GM12873 (cell line): Measurements from ENCODE around the gene FOXA3.
A peak's percentile ranks its signal among the peaks of the same experiment; 100 is the strongest.

ENCODE experiments used
- TF ChIP-seq, protein P1 (sequence below): IDR thresholded peaks from 2 replicates; pipeline ENCODE4 v1.5.1; 2012; ENCODE audit warnings: low read depth, mild to moderate bottlenecking, moderate library complexity, low read length, control low read depth; ENCODE audit not compliant: insufficient read depth; ENCODE audit errors: missing control alignments

FOXA3 gene

GRCh38 chr19:45901432-45901911, 37.3 kb downstream of the FOXA3 start:
- TF ChIP-seq, protein P1, sequence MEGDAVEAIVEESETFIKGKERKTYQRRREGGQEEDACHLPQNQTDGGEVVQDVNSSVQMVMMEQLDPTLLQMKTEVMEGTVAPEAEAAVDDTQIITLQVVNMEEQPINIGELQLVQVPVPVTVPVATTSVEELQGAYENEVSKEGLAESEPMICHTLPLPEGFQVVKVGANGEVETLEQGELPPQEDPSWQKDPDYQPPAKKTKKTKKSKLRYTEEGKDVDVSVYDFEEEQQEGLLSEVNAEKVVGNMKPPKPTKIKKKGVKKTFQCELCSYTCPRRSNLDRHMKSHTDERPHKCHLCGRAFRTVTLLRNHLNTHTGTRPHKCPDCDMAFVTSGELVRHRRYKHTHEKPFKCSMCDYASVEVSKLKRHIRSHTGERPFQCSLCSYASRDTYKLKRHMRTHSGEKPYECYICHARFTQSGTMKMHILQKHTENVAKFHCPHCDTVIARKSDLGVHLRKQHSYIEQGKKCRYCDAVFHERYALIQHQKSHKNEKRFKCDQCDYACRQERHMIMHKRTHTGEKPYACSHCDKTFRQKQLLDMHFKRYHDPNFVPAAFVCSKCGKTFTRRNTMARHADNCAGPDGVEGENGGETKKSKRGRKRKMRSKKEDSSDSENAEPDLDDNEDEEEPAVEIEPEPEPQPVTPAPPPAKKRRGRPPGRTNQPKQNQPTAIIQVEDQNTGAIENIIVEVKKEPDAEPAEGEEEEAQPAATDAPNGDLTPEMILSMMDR = no peak

GRCh38 chr19:45901912-45902650, 38.0 kb downstream of the FOXA3 start, which contains the start of gene MYPOP:
MYPOP (minus strand) TSS chr19:45902613; CDS start chr19:45901773, 840 bp downstream.
- TF ChIP-seq, protein P1 = no peak

GRCh38 chr19:45902651-45903625, 38.8 kb downstream of the FOXA3 start:
- TF ChIP-seq, protein P1 = peak; percentile 4

DNA sequence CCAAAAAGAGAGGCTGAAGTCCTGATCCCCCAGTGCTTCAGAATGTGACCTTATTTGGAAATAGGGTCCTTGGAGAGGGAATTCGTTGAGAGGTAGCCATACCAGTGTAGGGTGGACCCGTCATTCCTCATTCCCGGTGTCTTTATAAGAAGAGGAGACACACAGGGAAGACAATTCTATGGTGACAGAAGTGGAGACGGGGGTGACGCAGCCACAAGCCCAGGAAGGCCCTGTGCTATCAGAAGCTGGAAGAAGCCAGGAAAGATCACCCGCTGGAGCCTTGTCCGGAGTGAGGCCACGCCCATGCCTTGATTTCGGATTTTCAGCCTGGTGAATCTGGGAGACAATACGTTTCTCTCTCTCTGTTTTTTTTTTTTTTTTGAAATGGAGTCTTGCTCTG, 40.9 kb downstream of the FOXA3 start:
- TF ChIP-seq, protein P1 = no peak

DNA sequence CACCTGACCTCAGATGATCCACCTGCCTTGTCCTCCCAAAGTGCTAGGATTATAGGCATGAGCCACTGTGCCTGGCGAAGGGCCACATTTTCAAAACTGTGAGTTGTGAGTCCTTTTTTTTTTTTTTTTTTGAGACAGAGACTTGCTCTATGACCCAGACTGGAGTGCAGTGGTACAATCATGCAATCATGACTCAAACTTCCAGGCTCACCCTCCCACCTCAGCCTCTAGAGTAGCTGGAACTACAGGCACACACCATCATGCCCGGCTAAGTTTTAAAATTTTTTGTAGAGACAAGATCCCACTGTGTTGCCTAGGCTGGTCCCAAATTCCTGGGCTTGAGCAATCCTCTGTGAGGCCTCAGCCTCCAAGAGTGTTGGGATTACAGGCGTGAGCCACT, 42.1 kb downstream of the FOXA3 start:
- TF ChIP-seq, protein P1 = no peak

DNA sequence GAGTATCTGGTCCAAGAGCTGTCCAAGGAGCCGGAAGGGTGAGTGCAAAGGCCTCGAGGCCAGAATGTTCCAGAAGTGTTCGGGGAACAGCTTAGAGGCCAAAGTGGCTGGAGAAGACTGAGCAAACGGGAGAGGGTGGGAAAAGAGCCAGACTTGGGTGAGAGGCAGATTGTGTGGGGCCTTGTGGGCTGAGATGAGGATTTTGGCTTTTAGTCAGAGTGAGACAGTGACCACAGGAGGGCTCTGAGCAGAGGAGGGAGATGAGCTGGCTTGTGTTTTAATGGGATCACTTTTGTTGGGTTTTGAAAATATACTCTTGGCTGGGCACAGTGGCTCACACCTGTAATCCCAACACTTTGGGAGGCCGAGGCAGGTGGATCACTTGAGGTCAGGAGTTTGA, 44.8 kb downstream of the FOXA3 start:
- TF ChIP-seq, protein P1 = no peak

GRCh38 chr19:45911291-45911690, 47.2 kb downstream of the FOXA3 start:
- TF ChIP-seq, protein P1 = no peak
